Astrocyte (in vitro differentiated cells and primary cell): ENCODE results near the gene YIF1B. TPM values are rescaled to one million over a fixed set of nuclear protein-coding genes. Genes with fewer than 3 reads are reported as not detected.

Experiments used
- DNase-seq: peaks from one replicate; pipeline ENCODE4 v3.0.0-alpha.2; 2010; ENCODE audit warnings: low read depth
- FAIRE-seq: peaks from 2 replicates; lab custom pipeline; 2011; peaks lifted over from hg19 to GRCh38; lab: Jason Lieb, UNC
- H2AFZ ChIP-seq: 2 replicates; pipeline ENCODE4 v1.6.0; 2012; ENCODE audit warnings: low read depth, low read length, inconsistent platforms
- H3K27ac ChIP-seq: 2 replicates; pipeline ENCODE4 v1.5.1; 2011; ENCODE audit warnings: low read depth, low read length, inconsistent platforms
- H3K27me3 ChIP-seq: 2 replicates; pipeline ENCODE4 v1.6.0; 2011; ENCODE audit warnings: low read length, inconsistent platforms; ENCODE audit not compliant: insufficient read depth
- H3K36me3 ChIP-seq: 2 replicates; pipeline ENCODE4 v1.5.1; 2011; ENCODE audit warnings: low read length, inconsistent platforms; ENCODE audit not compliant: insufficient read depth
- H3K4me1 ChIP-seq: 2 replicates; pipeline ENCODE4 v1.5.1; 2011; ENCODE audit warnings: low read length, inconsistent platforms; ENCODE audit not compliant: insufficient read depth
- H3K4me2 ChIP-seq: 2 replicates; pipeline ENCODE4 v1.6.0; 2012; ENCODE audit warnings: low read length, inconsistent platforms
- H3K4me3 ChIP-seq: 2 replicates; pipeline ENCODE4 v1.5.1; 2011; ENCODE audit warnings: low read depth, mild to moderate bottlenecking, low read length, inconsistent platforms; ENCODE audit not compliant: insufficient read depth
- H3K79me2 ChIP-seq: 2 replicates; pipeline ENCODE4 v1.6.0; 2012; ENCODE audit warnings: mild to moderate bottlenecking, low read length, inconsistent platforms; ENCODE audit not compliant: insufficient read depth
- H3K9ac ChIP-seq: 2 replicates; pipeline ENCODE4 v1.6.0; 2012; ENCODE audit warnings: mild to moderate bottlenecking, low read length, inconsistent platforms
- H3K9me3 ChIP-seq: 2 replicates; pipeline ENCODE4 v1.5.1; 2012; ENCODE audit warnings: low read depth, mild to moderate bottlenecking, low read length, inconsistent platforms; ENCODE audit not compliant: insufficient read depth
- H4K20me1 ChIP-seq: 2 replicates; pipeline ENCODE4 v1.6.0; 2012; ENCODE audit warnings: low read length, inconsistent platforms; ENCODE audit not compliant: insufficient read depth
- H3K27ac Mint-ChIP-seq: one replicate; pipeline ENCODE4 v1.8.0; 2021; ENCODE audit warnings: mild to moderate bottlenecking, mixed read lengths; ENCODE audit not compliant: unreplicated experiment
- H3K27me3 Mint-ChIP-seq: one replicate; pipeline ENCODE4 v1.8.0; 2021; ENCODE audit warnings: low read depth, mixed read lengths; ENCODE audit not compliant: unreplicated experiment
- H3K36me3 Mint-ChIP-seq: one replicate; pipeline ENCODE4 v1.8.0; 2021; ENCODE audit warnings: low read depth, mixed read lengths; ENCODE audit not compliant: unreplicated experiment
- H3K4me1 Mint-ChIP-seq: one replicate; pipeline ENCODE4 v1.8.0; 2021; ENCODE audit warnings: low read depth, mixed read lengths; ENCODE audit not compliant: unreplicated experiment
- H3K4me3 Mint-ChIP-seq: one replicate; pipeline ENCODE4 v1.8.0; 2021; ENCODE audit warnings: mild to moderate bottlenecking, moderate library complexity, mixed read lengths; ENCODE audit not compliant: unreplicated experiment
- H3K9me3 Mint-ChIP-seq: one replicate; pipeline ENCODE4 v1.8.0; 2021; ENCODE audit warnings: mild to moderate bottlenecking, mixed read lengths; ENCODE audit not compliant: unreplicated experiment
- CTCF ChIP-seq: IDR thresholded peaks from 2 replicates; pipeline ENCODE4 v1.5.1; 2011; ENCODE audit warnings: low read depth, mild to moderate bottlenecking, inconsistent platforms, low read length, moderate library complexity; ENCODE audit not compliant: insufficient read depth
- EZH2 ChIP-seq: IDR thresholded peaks from 2 replicates; pipeline ENCODE4 v1.6.1; 2012; ENCODE audit warnings: mild to moderate bottlenecking, low read length, inconsistent platforms; ENCODE audit not compliant: insufficient read depth
- total RNA-seq: library from RNA; stranded (reverse); gene quantifications from 2 replicates; pipeline ENCODE4 v1.2.1, GENCODE V29; 2021

YIF1B gene
- total RNA-seq, 1 donor from 2014 or later: 81.3 TPM

GRCh38 chr19:38308006-38308766 lies 7.6 kb downstream of the YIF1B start:
- Histone ChIP-seq H3K27me3 (no peaks in the 10 kb centered on the region), H3K9ac (no peak overlapping the region), H2AFZ (no peak overlapping the region), H3K9me3 (no peaks in the 10 kb centered on the region), H3K4me1 (peaks cover 6% of the 10 kb centered on the region), H3K36me3 (no peaks in the 10 kb centered on the region), H3K4me3 (no peak overlapping the region), H3K4me2 (no peak overlapping the region), H4K20me1 (peaks cover 23% of the 10 kb centered on the region), H3K27ac (no peak overlapping the region), H3K79me2 (peaks cover 23% of the 10 kb centered on the region)
- Mint-ChIP-seq H3K27ac (no peak overlapping the region), H3K4me1 (peaks cover 6% of the 10 kb centered on the region), H3K9me3 (no peaks in the 10 kb centered on the region), H3K27me3 (no peaks in the 10 kb centered on the region), H3K36me3 (peaks cover 9% of the 10 kb centered on the region), H3K4me3 (peak overlapping the region; percentile 40)
- DNase-seq: no peak
- no peak for FAIRE-seq
- no peak for TF ChIP-seq EZH2
- no peak for TF ChIP-seq CTCF

- H3K9me3 ChIP-seq: no peaks in the 10 kb centered on the region
- Mint-ChIP-seq H3K4me1 (peaks cover 8% of the 10 kb centered on the region), H3K27ac (no peak overlapping the region), H3K36me3 (peaks cover 9% of the 10 kb centered on the region), H3K27me3 (no peaks in the 10 kb centered on the region), H3K9me3 (no peaks in the 10 kb centered on the region), H3K4me3 (no peak overlapping the region)
- no peaks in the 10 kb centered on the region for H3K36me3 ChIP-seq
- H3K4me1 ChIP-seq: peaks cover 6% of the 10 kb centered on the region
- H3K27ac ChIP-seq: no peak overlapping the region
- H3K27me3 ChIP-seq: no peaks in the 10 kb centered on the region
- no peak overlapping the region for H2AFZ ChIP-seq
- DNase-seq (no peak), FAIRE-seq (no peak)
- TF ChIP-seq EZH2 (no peak), CTCF (no peak)
- H4K20me1 ChIP-seq: peaks cover 20% of the 10 kb centered on the region
- H3K9ac ChIP-seq: no peak overlapping the region
- H3K4me3 ChIP-seq: no peak overlapping the region
- H3K79me2 ChIP-seq: peaks cover 20% of the 10 kb centered on the region
- H3K4me2 ChIP-seq: no peak overlapping the region
Measured at GRCh38 chr19:38307597-38307996, 8.2 kb downstream of the YIF1B start.

- H3K4me2 ChIP-seq: no peak overlapping the region
- no peak overlapping the region for H3K4me3 Mint-ChIP-seq
- no peak overlapping the region for H2AFZ ChIP-seq
- FAIRE-seq (no peak), DNase-seq (no peak)
- H3K9ac ChIP-seq: no peak overlapping the region
- H3K4me3 ChIP-seq: no peak overlapping the region
- TF ChIP-seq CTCF: no peak
- no peak for TF ChIP-seq EZH2
- peaks cover 8% of the 10 kb centered on the region for H3K36me3 Mint-ChIP-seq
- H3K79me2 ChIP-seq: peaks cover 15% of the 10 kb centered on the region
- no peak overlapping the region for H3K27ac Mint-ChIP-seq
- peaks cover 6% of the 10 kb centered on the region for H3K4me1 ChIP-seq
- H3K9me3 Mint-ChIP-seq: no peaks in the 10 kb centered on the region
- no peaks in the 10 kb centered on the region for H3K27me3 ChIP-seq
- H3K36me3 ChIP-seq: no peaks in the 10 kb centered on the region
- H3K4me1 Mint-ChIP-seq: peaks cover 9% of the 10 kb centered on the region
- H3K9me3 ChIP-seq: no peaks in the 10 kb centered on the region
- H4K20me1 ChIP-seq: peaks cover 15% of the 10 kb centered on the region
- H3K27ac ChIP-seq: no peak overlapping the region
- H3K27me3 Mint-ChIP-seq: no peaks in the 10 kb centered on the region
Measured at GRCh38 chr19:38307076-38307475, 8.7 kb downstream of the YIF1B start.
